HCT116 (cell line): ENCODE data around the gene MTOR. TPM values are rescaled to one million over a fixed set of nuclear protein-coding genes. Genes with fewer than 3 reads are reported as not detected.

Source experiments
- ATAC-seq: fragments of 200-7000 bp; cut with Tn5 transposase; 2 replicates; pipeline ENCODE4 v1.9.1; 2020; ENCODE audit warnings: mild to moderate bottlenecking, moderate library complexity
- BruUV-seq: library from RNA; stranded (reverse); fragments of 400-500 nt; replicated peaks from 2 replicates; lab custom pipeline; 2021; lab: Mats Ljungman, UMichigan
- CTCF ChIA-PET: fragments of 300-600 bp; sonication (Branson Sonifier 250); formaldehyde crosslinking; loops from one replicate; lab custom pipeline; 2021; ENCODE audit warnings: antibody characterized with exemption; lab: Charles Lee
- POLR2A ChIA-PET: fragments of 300-600, 350-600 bp; sonication (Branson Sonifier 250); formaldehyde crosslinking; loops from one replicate; lab custom pipeline; 2021; ENCODE audit warnings: antibody characterized with exemption; lab: Charles Lee
- RAD21 ChIA-PET, 2 experiments: fragments of 300-600 bp; sonication (Branson Sonifier 250); formaldehyde crosslinking; loops; one replicate each; lab custom pipeline; 2023; ENCODE audit warnings: low total read pairs in 2 of 2; ENCODE audit not compliant: uncharacterized antibody in 2 of 2, unreplicated experiment in 2 of 2, low non-redundant PET in 1 of 2; lab: Charles Lee
- DNase-seq: peaks from one replicate; pipeline ENCODE4 v3.0.0-alpha.2; 2010; ENCODE audit warnings: low read depth, low spot score
- H2AFZ ChIP-seq: fragments of 200-600 bp; shearing (Covaris generic), sonication (generic); 2 replicates; pipeline ENCODE4 v1.6.1; 2017; ENCODE audit warnings: low read depth, mixed run types, mixed read lengths, antibody characterized with exemption, low read length; ENCODE audit not compliant: poor library complexity, severe bottlenecking
- H3K27ac ChIP-seq: 2 replicates; pipeline ENCODE4 v1.5.1; 2012; ENCODE audit warnings: low read depth, low read length
- H3K27me3 ChIP-seq: fragments of 200-600 bp; sonication (generic); 2 replicates; pipeline ENCODE4 v1.6.1; 2016; ENCODE audit warnings: mixed run types, low read length, mixed read lengths; ENCODE audit not compliant: insufficient read depth
- H3K36me3 ChIP-seq, 2 experiments: fragments of 200-500 bp in 1 of 2; fragments of 200-600 bp in 1 of 2; sonication (Bioruptor generic) in 1 of 2; sonication (generic) in 1 of 2; 2 replicates each; pipeline versions ENCODE4 v1.5.1 to v1.6.1; 2014 to 2016; ENCODE audit warnings: low read length in 2 of 2, inconsistent platforms in 1 of 2, mixed read lengths in 1 of 2, mixed run types in 1 of 2; ENCODE audit not compliant: insufficient read depth in 2 of 2, control insufficient read depth in 1 of 2
- H3K4me1 ChIP-seq, 2 experiments: fragments of 200-600 bp in 1 of 2; sonication (generic) in 1 of 2; 2 replicates each; pipeline versions ENCODE4 v1.5.1 to v1.6.1; 2012 to 2017; ENCODE audit warnings: low read length in 2 of 2, inconsistent platforms in 1 of 2, mild to moderate bottlenecking in 1 of 2, mixed read lengths in 1 of 2, mixed run types in 1 of 2, moderate library complexity in 1 of 2; ENCODE audit not compliant: insufficient read depth in 2 of 2, control insufficient read depth in 1 of 2
- H3K4me2 ChIP-seq: fragments of 200-600 bp; sonication (generic); 2 replicates; pipeline ENCODE4 v1.6.1; 2017; ENCODE audit warnings: mixed run types, low read length, mixed read lengths
- H3K4me3 ChIP-seq, 2 experiments: fragments of 200-600 bp in 1 of 2; sonication (generic) in 1 of 2; replicated peaks in 1 of 2; 2 replicates each; pipeline ENCODE4 v1.5.1; 2011 to 2016; ENCODE audit warnings: low read length in 2 of 2, control low read depth in 1 of 2, low read depth in 1 of 2, mild to moderate bottlenecking in 1 of 2, mixed read lengths in 1 of 2, mixed run types in 1 of 2
- H3K79me2 ChIP-seq: fragments of 200-600 bp; sonication (generic); 2 replicates; pipeline ENCODE4 v1.6.1; 2017; ENCODE audit warnings: mild to moderate bottlenecking, mixed run types, low read length, moderate library complexity, mixed read lengths; ENCODE audit not compliant: insufficient read depth
- H3K9ac ChIP-seq: fragments of 200-600 bp; sonication (generic); 2 replicates; pipeline ENCODE4 v1.6.1; 2016; ENCODE audit warnings: low read length, mixed read lengths
- H3K9me2 ChIP-seq: fragments of 200-600 bp; sonication (generic), shearing (Covaris generic); 2 replicates; pipeline ENCODE4 v1.6.1; 2017; ENCODE audit warnings: mixed run types, mild to moderate bottlenecking, moderate library complexity; ENCODE audit not compliant: insufficient read depth
- H3K9me3 ChIP-seq, 2 experiments: fragments of 200-500 bp in 1 of 2; fragments of 200-600 bp in 1 of 2; sonication (Bioruptor generic) in 1 of 2; sonication (generic) in 1 of 2; 2 replicates each; pipeline ENCODE4 v1.6.1; 2014 to 2017; ENCODE audit warnings: low read length in 2 of 2, mixed read lengths in 2 of 2, inconsistent platforms in 1 of 2, low read depth in 1 of 2, mild to moderate bottlenecking in 1 of 2, mixed run types in 1 of 2, moderate library complexity in 1 of 2; ENCODE audit not compliant: control insufficient read depth in 1 of 2, insufficient read depth in 1 of 2
- H4K20me1 ChIP-seq: fragments of 200-600 bp; sonication (generic), shearing (Covaris generic); 2 replicates; pipeline ENCODE4 v1.6.1; 2017; ENCODE audit warnings: mixed run types, mild to moderate bottlenecking, moderate library complexity; ENCODE audit not compliant: insufficient read depth
- CEBPB ChIP-seq: IDR thresholded peaks from 2 replicates; pipeline ENCODE4 v1.6.1; 2012; ENCODE audit warnings: low read depth
- EGR1 ChIP-seq: IDR thresholded peaks from 2 replicates; pipeline ENCODE4 v1.6.1; 2012; ENCODE audit warnings: low read depth
- JUND ChIP-seq: IDR thresholded peaks from 2 replicates; pipeline ENCODE4 v1.6.1; 2012
- POLR2AphosphoS5 ChIP-seq: IDR thresholded peaks from 2 replicates; pipeline ENCODE4 v1.6.1; 2011; ENCODE audit warnings: mild to moderate bottlenecking, low read depth, low read length, moderate library complexity
- TCF7L2 ChIP-seq: IDR thresholded peaks from 2 replicates; pipeline ENCODE4 v1.7.0; 2011; ENCODE audit warnings: borderline replicate concordance, inconsistent platforms; ENCODE audit not compliant: insufficient read depth, insufficient read length; ENCODE audit errors: extremely low read depth
- ZNF274 ChIP-seq: fragments of 200-500 bp; sonication (Bioruptor generic); IDR thresholded peaks from 2 replicates; pipeline ENCODE4 v1.6.1; 2014; ENCODE audit warnings: mild to moderate bottlenecking, low read depth, low read length, inconsistent platforms
- intact Hi-C: fragments of 100-400 bp; cut with micrococcal nuclease; formaldehyde crosslinking; loops from 2 replicates; pipeline ENCODE4 v1.10.0; 2022
- total RNA-seq: library from RNA; stranded (reverse); gene quantifications from one replicate; pipeline ENCODE4 v1.2.1, GENCODE V29; 2021; ENCODE audit not compliant: unreplicated experiment
- TF ChIP-seq, protein P1 (sequence below): IDR thresholded peaks from 2 replicates; pipeline ENCODE4 v1.6.1; 2012
- TF ChIP-seq, protein P2 (sequence below): IDR thresholded peaks from 2 replicates; pipeline ENCODE4 v1.6.1; 2011; ENCODE audit warnings: mild to moderate bottlenecking, low read length, moderate library complexity; ENCODE audit not compliant: insufficient replicate concordance; ENCODE audit errors: extremely low read depth
- TF ChIP-seq, protein P3 (sequence below): IDR thresholded peaks from 2 replicates; pipeline ENCODE4 v1.6.1; 2012

MTOR gene
- total RNA-seq, 1 experiment from 2014 or later = 42.2 TPM

DNA sequence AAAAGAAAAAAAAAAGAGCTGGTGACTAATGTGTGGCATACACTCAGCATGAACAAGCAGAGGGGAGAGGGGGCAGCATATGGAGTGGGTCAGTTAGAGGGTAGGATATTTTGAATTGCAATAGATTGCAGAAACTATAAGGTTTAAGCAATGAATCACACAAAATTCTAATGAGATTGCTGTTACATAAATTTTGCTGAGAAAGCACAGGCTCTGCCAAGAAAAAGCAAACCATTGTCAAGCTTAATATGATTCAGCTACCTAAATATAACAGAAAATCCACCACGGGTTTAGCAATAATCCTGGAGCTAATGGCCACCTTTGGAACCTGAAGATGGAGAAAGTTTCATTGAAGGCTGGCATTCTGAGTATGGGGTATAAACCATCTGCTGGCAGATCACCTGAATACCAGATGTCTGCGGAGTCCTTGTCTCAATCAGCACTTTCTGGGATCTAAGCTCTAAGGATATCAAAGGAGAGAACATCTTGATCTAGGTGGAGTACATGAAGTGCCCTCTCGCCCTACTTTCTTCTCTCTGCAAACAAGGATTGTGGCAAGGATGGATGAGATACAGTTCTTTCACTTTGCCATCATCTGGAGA lies 103.5 kb downstream of the MTOR start:
- H3K36me3 ChIP-seq = peaks cover 3% of the 10 kb centered on the region in 2 experiments; a peak in 1 of 4 replicates
- H3K4me1 ChIP-seq = no peaks in the 10 kb centered on the region
- H3K4me3 ChIP-seq = no peak overlapping the region
- ATAC-seq (no peak), DNase-seq (no peak)
- no peak overlapping the region for H3K9ac ChIP-seq
- no peaks in the 10 kb centered on the region for H3K9me3 ChIP-seq
- H3K79me2 ChIP-seq = no peaks in the 10 kb centered on the region
- intact Hi-C loops = no loop called here
- H3K4me2 ChIP-seq = no peak overlapping the region
- ChIA-PET CTCF (no interaction called here), POLR2A (no interaction called here)
- no peak overlapping the region for H3K27ac ChIP-seq
- H3K9me2 ChIP-seq = no peaks in the 10 kb centered on the region
- no TSS peak for BruUV-seq
- H2AFZ ChIP-seq = no peak overlapping the region
- H4K20me1 ChIP-seq = no peaks in the 10 kb centered on the region
- H3K27me3 ChIP-seq = no peaks in the 10 kb centered on the region
- TF ChIP-seq, protein P1, sequence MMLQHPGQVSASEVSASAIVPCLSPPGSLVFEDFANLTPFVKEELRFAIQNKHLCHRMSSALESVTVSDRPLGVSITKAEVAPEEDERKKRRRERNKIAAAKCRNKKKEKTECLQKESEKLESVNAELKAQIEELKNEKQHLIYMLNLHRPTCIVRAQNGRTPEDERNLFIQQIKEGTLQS = no peak
- TF ChIP-seq EGR1 (no peak), POLR2AphosphoS5 (no peak), JUND (no peak), CEBPB (no peak), ZNF274 (no peak), TCF7L2 (no peak)
- TF ChIP-seq, protein P2, sequence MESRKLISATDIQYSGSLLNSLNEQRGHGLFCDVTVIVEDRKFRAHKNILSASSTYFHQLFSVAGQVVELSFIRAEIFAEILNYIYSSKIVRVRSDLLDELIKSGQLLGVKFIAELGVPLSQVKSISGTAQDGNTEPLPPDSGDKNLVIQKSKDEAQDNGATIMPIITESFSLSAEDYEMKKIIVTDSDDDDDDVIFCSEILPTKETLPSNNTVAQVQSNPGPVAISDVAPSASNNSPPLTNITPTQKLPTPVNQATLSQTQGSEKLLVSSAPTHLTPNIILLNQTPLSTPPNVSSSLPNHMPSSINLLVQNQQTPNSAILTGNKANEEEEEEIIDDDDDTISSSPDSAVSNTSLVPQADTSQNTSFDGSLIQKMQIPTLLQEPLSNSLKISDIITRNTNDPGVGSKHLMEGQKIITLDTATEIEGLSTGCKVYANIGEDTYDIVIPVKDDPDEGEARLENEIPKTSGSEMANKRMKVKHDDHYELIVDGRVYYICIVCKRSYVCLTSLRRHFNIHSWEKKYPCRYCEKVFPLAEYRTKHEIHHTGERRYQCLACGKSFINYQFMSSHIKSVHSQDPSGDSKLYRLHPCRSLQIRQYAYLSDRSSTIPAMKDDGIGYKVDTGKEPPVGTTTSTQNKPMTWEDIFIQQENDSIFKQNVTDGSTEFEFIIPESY = no peak
- TF ChIP-seq, protein P3, sequence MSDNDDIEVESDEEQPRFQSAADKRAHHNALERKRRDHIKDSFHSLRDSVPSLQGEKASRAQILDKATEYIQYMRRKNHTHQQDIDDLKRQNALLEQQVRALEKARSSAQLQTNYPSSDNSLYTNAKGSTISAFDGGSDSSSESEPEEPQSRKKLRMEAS = no peak
- TF ChIP-seq, all 23 proteins: peak for 0
- RAD21 ChIA-PET = no interaction called here
